ENCODE measurements around the gene FYN.

The FYN gene

DNA sequence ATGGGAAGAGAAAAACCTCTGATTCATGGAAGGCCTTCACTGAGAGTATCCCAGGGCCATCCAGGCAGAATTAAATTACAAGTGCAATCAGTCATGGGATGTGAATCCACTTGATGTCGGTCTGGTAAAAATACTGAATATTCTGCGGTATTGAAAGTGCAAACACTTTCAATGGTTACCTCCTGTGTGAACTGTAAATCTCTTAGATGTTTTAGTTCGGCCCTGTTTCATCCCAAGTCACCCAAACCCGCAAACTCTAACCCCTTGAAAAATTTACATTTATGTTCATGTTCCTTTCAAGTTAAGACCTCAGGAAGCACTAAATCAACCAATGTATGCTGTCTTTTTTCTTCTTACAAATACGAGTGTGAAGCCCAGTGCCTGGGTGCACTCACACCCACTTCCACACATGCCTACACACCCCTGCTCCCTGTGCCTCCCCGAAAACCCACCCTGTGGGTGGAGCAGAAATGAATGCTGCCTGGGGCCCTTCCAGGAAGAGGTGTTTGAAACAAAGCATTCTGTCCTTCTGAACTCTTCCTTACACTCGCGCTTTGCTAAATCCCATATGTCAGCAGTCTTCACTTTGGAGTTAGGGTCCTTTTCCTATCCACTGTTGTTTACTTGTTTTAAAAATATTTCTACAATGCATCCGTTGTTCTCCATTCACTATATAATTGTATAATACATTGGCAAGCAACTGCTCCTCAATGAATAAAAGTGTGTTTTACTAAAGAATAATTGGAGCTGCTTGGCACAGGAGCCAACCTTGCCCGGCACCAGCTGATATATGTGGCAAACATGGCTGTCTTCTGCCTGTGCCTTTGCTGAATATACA lies 62.7 kb downstream of the FYN start:
- no peak for DNase-seq (ENCODE audit: low read depth, low spot score)
- peaks cover 3% of the 10 kb centered on the region for H3K4me1 ChIP-seq (ENCODE audit: insufficient read depth, insufficient read length)
- TF ChIP-seq ZNF274 (IDR thresholded peaks at IDR 0.05; ENCODE audit: low read depth, low read length) (no peak), YY1 (IDR thresholded peaks at IDR 0.05; ENCODE audit: insufficient read depth, insufficient read length) (no peak), SUZ12 (IDR thresholded peaks at IDR 0.05; ENCODE audit: extremely low read depth, insufficient read depth, insufficient read length) (no peak)
- H3K27me3 ChIP-seq (ENCODE audit: insufficient read depth, insufficient read length) = no peaks in the 10 kb centered on the region
- no peaks in the 10 kb centered on the region for H3K36me3 ChIP-seq (ENCODE audit: insufficient read depth, insufficient read length, low read length)
- H3K9me3 ChIP-seq (ENCODE audit: insufficient read depth, low read length) = no peaks in the 10 kb centered on the region
- no peak overlapping the region for H3K4me3 ChIP-seq (ENCODE audit: insufficient read length, low read depth)
- H3K9ac ChIP-seq (ENCODE audit: insufficient read length, low read depth) = no peak overlapping the region

GRCh38 chr6:111809766-111810165 lies 63.5 kb downstream of the FYN start:
- Histone ChIP-seq H3K4me3 (ENCODE audit: insufficient read length, low read depth) (no peak overlapping the region), H3K9ac (ENCODE audit: insufficient read length, low read depth) (no peak overlapping the region), H3K9me3 (ENCODE audit: insufficient read depth, low read length) (no peaks in the 10 kb centered on the region), H3K36me3 (ENCODE audit: insufficient read depth, insufficient read length, low read length) (no peaks in the 10 kb centered on the region), H3K27me3 (ENCODE audit: insufficient read depth, insufficient read length) (no peaks in the 10 kb centered on the region), H3K4me1 (ENCODE audit: insufficient read depth, insufficient read length) (peaks cover 3% of the 10 kb centered on the region)
- TF ChIP-seq SUZ12 (IDR thresholded peaks at IDR 0.05; ENCODE audit: extremely low read depth, insufficient read depth, insufficient read length) (no peak), ZNF274 (IDR thresholded peaks at IDR 0.05; ENCODE audit: low read depth, low read length) (no peak), YY1 (IDR thresholded peaks at IDR 0.05; ENCODE audit: insufficient read depth, insufficient read length) (no peak)
- no peak for DNase-seq (ENCODE audit: low read depth, low spot score)

GRCh38 chr6:111809264-111809663 lies 64.0 kb downstream of the FYN start:
- Histone ChIP-seq H3K4me1 (ENCODE audit: insufficient read depth, insufficient read length) (peaks cover 3% of the 10 kb centered on the region), H3K9ac (ENCODE audit: insufficient read length, low read depth) (no peak overlapping the region), H3K4me3 (ENCODE audit: insufficient read length, low read depth) (no peak overlapping the region), H3K27me3 (ENCODE audit: insufficient read depth, insufficient read length) (no peaks in the 10 kb centered on the region), H3K36me3 (ENCODE audit: insufficient read depth, insufficient read length, low read length) (no peaks in the 10 kb centered on the region), H3K9me3 (ENCODE audit: insufficient read depth, low read length) (no peaks in the 10 kb centered on the region)
- TF ChIP-seq SUZ12 (IDR thresholded peaks at IDR 0.05; ENCODE audit: extremely low read depth, insufficient read depth, insufficient read length) (no peak), YY1 (IDR thresholded peaks at IDR 0.05; ENCODE audit: insufficient read depth, insufficient read length) (no peak), ZNF274 (IDR thresholded peaks at IDR 0.05; ENCODE audit: low read depth, low read length) (no peak)
- no peak for DNase-seq (ENCODE audit: low read depth, low spot score)

DNA sequence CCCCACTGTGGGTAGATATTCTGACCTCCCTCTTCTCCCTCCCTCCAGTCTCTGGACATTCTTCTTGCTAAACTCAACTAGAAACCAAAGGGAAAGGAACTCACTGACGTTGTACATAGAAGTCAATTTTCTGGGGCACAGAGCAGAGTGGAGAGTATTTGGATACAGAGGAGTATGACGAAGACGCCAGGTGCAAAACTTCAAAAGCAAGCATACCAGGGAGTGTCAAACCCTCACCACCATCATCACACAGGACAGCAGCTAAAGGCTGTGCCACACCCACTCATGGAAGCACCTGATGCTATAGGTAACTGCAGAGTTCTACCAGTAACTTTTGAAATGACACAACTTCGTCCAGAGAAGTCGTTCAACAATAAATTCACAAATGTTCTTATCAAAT lies 64.8 kb downstream of the FYN start:
- Histone ChIP-seq H3K36me3 (ENCODE audit: insufficient read depth, insufficient read length, low read length) (no peaks in the 10 kb centered on the region), H3K9me3 (ENCODE audit: insufficient read depth, low read length) (no peaks in the 10 kb centered on the region), H3K9ac (ENCODE audit: insufficient read length, low read depth) (no peak overlapping the region), H3K4me3 (ENCODE audit: insufficient read length, low read depth) (no peak overlapping the region), H3K4me1 (ENCODE audit: insufficient read depth, insufficient read length) (peaks cover 3% of the 10 kb centered on the region), H3K27me3 (ENCODE audit: insufficient read depth, insufficient read length) (no peaks in the 10 kb centered on the region)
- DNase-seq (ENCODE audit: low read depth, low spot score) = no peak
- no peak for TF ChIP-seq SUZ12 (IDR thresholded peaks at IDR 0.05; ENCODE audit: extremely low read depth, insufficient read depth, insufficient read length)
- no peak for TF ChIP-seq YY1 (IDR thresholded peaks at IDR 0.05; ENCODE audit: insufficient read depth, insufficient read length)
- TF ChIP-seq ZNF274 (IDR thresholded peaks at IDR 0.05; ENCODE audit: low read depth, low read length) = no peak

- Histone ChIP-seq H3K4me1 (ENCODE audit: insufficient read depth, insufficient read length) (no peaks in the 10 kb centered on the region), H3K27me3 (ENCODE audit: insufficient read depth, insufficient read length) (no peaks in the 10 kb centered on the region), H3K36me3 (ENCODE audit: insufficient read depth, insufficient read length, low read length) (peaks cover 1% of the 10 kb centered on the region), H3K9ac (ENCODE audit: insufficient read length, low read depth) (no peak overlapping the region), H3K9me3 (ENCODE audit: insufficient read depth, low read length) (no peaks in the 10 kb centered on the region), H3K4me3 (ENCODE audit: insufficient read length, low read depth) (no peak overlapping the region)
- TF ChIP-seq SUZ12 (IDR thresholded peaks at IDR 0.05; ENCODE audit: extremely low read depth, insufficient read depth, insufficient read length) = no peak
- no peak for TF ChIP-seq ZNF274 (IDR thresholded peaks at IDR 0.05; ENCODE audit: low read depth, low read length)
- TF ChIP-seq YY1 (IDR thresholded peaks at IDR 0.05; ENCODE audit: insufficient read depth, insufficient read length) = no peak
- no peak for DNase-seq (ENCODE audit: low read depth, low spot score)
Measured at GRCh38 chr6:111806561-111807497, 66.4 kb downstream of the FYN start.

- no peaks in the 10 kb centered on the region for H3K9me3 ChIP-seq (ENCODE audit: insufficient read depth, low read length)
- DNase-seq (ENCODE audit: low read depth, low spot score) = no peak
- H3K27me3 ChIP-seq (ENCODE audit: insufficient read depth, insufficient read length) = no peaks in the 10 kb centered on the region
- no peaks in the 10 kb centered on the region for H3K4me1 ChIP-seq (ENCODE audit: insufficient read depth, insufficient read length)
- TF ChIP-seq YY1 (IDR thresholded peaks at IDR 0.05; ENCODE audit: insufficient read depth, insufficient read length) (no peak), ZNF274 (IDR thresholded peaks at IDR 0.05; ENCODE audit: low read depth, low read length) (no peak), SUZ12 (IDR thresholded peaks at IDR 0.05; ENCODE audit: extremely low read depth, insufficient read depth, insufficient read length) (no peak)
- H3K9ac ChIP-seq (ENCODE audit: insufficient read length, low read depth) = no peak overlapping the region
- no peak overlapping the region for H3K4me3 ChIP-seq (ENCODE audit: insufficient read length, low read depth)
- peaks cover 3% of the 10 kb centered on the region for H3K36me3 ChIP-seq (ENCODE audit: insufficient read depth, insufficient read length, low read length)
Measured at GRCh38 chr6:111806165-111806547, 67.1 kb downstream of the FYN start.

Measured in NT2/D1 (cell line).